HCT116 (cell line): Measurements from ENCODE around the gene SLC47A1. TPM values are rescaled to one million over a fixed set of nuclear protein-coding genes. Genes with fewer than 3 reads are reported as not detected.

Experiments
- ATAC-seq: fragments of 200-7000 bp; cut with Tn5 transposase; 2 replicates; pipeline ENCODE4 v1.9.1; 2020; ENCODE audit warnings: mild to moderate bottlenecking, moderate library complexity
- BruUV-seq: library from RNA; stranded (reverse); fragments of 400-500 nt; replicated peaks from 2 replicates; lab custom pipeline; 2021; lab: Mats Ljungman, UMichigan
- CTCF ChIA-PET: fragments of 300-600 bp; sonication (Branson Sonifier 250); formaldehyde crosslinking; loops from one replicate; lab custom pipeline; 2021; ENCODE audit warnings: antibody characterized with exemption; lab: Charles Lee
- POLR2A ChIA-PET: fragments of 300-600, 350-600 bp; sonication (Branson Sonifier 250); formaldehyde crosslinking; loops from one replicate; lab custom pipeline; 2021; ENCODE audit warnings: antibody characterized with exemption; lab: Charles Lee
- RAD21 ChIA-PET, 2 experiments: fragments of 300-600 bp; sonication (Branson Sonifier 250); formaldehyde crosslinking; loops; one replicate each; lab custom pipeline; 2023; ENCODE audit warnings: low total read pairs in 2 of 2; ENCODE audit not compliant: uncharacterized antibody in 2 of 2, unreplicated experiment in 2 of 2, low non-redundant PET in 1 of 2; lab: Charles Lee
- DNase-seq: peaks from one replicate; pipeline ENCODE4 v3.0.0-alpha.2; 2010; ENCODE audit warnings: low read depth, low spot score
- H2AFZ ChIP-seq: fragments of 200-600 bp; shearing (Covaris generic), sonication (generic); 2 replicates; pipeline ENCODE4 v1.6.1; 2017; ENCODE audit warnings: low read depth, mixed run types, mixed read lengths, antibody characterized with exemption, low read length; ENCODE audit not compliant: poor library complexity, severe bottlenecking
- H3K27ac ChIP-seq: 2 replicates; pipeline ENCODE4 v1.5.1; 2012; ENCODE audit warnings: low read depth, low read length
- H3K27me3 ChIP-seq: fragments of 200-600 bp; sonication (generic); 2 replicates; pipeline ENCODE4 v1.6.1; 2016; ENCODE audit warnings: mixed run types, low read length, mixed read lengths; ENCODE audit not compliant: insufficient read depth
- H3K36me3 ChIP-seq, 2 experiments: fragments of 200-500 bp in 1 of 2; fragments of 200-600 bp in 1 of 2; sonication (Bioruptor generic) in 1 of 2; sonication (generic) in 1 of 2; 2 replicates each; pipeline versions ENCODE4 v1.5.1 to v1.6.1; 2014 to 2016; ENCODE audit warnings: low read length in 2 of 2, inconsistent platforms in 1 of 2, mixed read lengths in 1 of 2, mixed run types in 1 of 2; ENCODE audit not compliant: insufficient read depth in 2 of 2, control insufficient read depth in 1 of 2
- H3K4me1 ChIP-seq, 2 experiments: fragments of 200-600 bp in 1 of 2; sonication (generic) in 1 of 2; 2 replicates each; pipeline versions ENCODE4 v1.5.1 to v1.6.1; 2012 to 2017; ENCODE audit warnings: low read length in 2 of 2, inconsistent platforms in 1 of 2, mild to moderate bottlenecking in 1 of 2, mixed read lengths in 1 of 2, mixed run types in 1 of 2, moderate library complexity in 1 of 2; ENCODE audit not compliant: insufficient read depth in 2 of 2, control insufficient read depth in 1 of 2
- H3K4me2 ChIP-seq: fragments of 200-600 bp; sonication (generic); 2 replicates; pipeline ENCODE4 v1.6.1; 2017; ENCODE audit warnings: mixed run types, low read length, mixed read lengths
- H3K4me3 ChIP-seq, 2 experiments: fragments of 200-600 bp in 1 of 2; sonication (generic) in 1 of 2; replicated peaks in 1 of 2; 2 replicates each; pipeline ENCODE4 v1.5.1; 2011 to 2016; ENCODE audit warnings: low read length in 2 of 2, control low read depth in 1 of 2, low read depth in 1 of 2, mild to moderate bottlenecking in 1 of 2, mixed read lengths in 1 of 2, mixed run types in 1 of 2
- H3K79me2 ChIP-seq: fragments of 200-600 bp; sonication (generic); 2 replicates; pipeline ENCODE4 v1.6.1; 2017; ENCODE audit warnings: mild to moderate bottlenecking, mixed run types, low read length, moderate library complexity, mixed read lengths; ENCODE audit not compliant: insufficient read depth
- H3K9ac ChIP-seq: fragments of 200-600 bp; sonication (generic); 2 replicates; pipeline ENCODE4 v1.6.1; 2016; ENCODE audit warnings: low read length, mixed read lengths
- H3K9me2 ChIP-seq: fragments of 200-600 bp; sonication (generic), shearing (Covaris generic); 2 replicates; pipeline ENCODE4 v1.6.1; 2017; ENCODE audit warnings: mixed run types, mild to moderate bottlenecking, moderate library complexity; ENCODE audit not compliant: insufficient read depth
- H3K9me3 ChIP-seq, 2 experiments: fragments of 200-500 bp in 1 of 2; fragments of 200-600 bp in 1 of 2; sonication (Bioruptor generic) in 1 of 2; sonication (generic) in 1 of 2; 2 replicates each; pipeline ENCODE4 v1.6.1; 2014 to 2017; ENCODE audit warnings: low read length in 2 of 2, mixed read lengths in 2 of 2, inconsistent platforms in 1 of 2, low read depth in 1 of 2, mild to moderate bottlenecking in 1 of 2, mixed run types in 1 of 2, moderate library complexity in 1 of 2; ENCODE audit not compliant: control insufficient read depth in 1 of 2, insufficient read depth in 1 of 2
- H4K20me1 ChIP-seq: fragments of 200-600 bp; sonication (generic), shearing (Covaris generic); 2 replicates; pipeline ENCODE4 v1.6.1; 2017; ENCODE audit warnings: mixed run types, mild to moderate bottlenecking, moderate library complexity; ENCODE audit not compliant: insufficient read depth
- ATF3 ChIP-seq: IDR thresholded peaks from 2 replicates; pipeline ENCODE4 v1.6.1; 2012
- CBX3 ChIP-seq: IDR thresholded peaks from 2 replicates; pipeline ENCODE4 v1.6.1; 2012; ENCODE audit warnings: low read depth
- CEBPB ChIP-seq: IDR thresholded peaks from 2 replicates; pipeline ENCODE4 v1.6.1; 2012; ENCODE audit warnings: low read depth
- CTCF ChIP-seq, 3 experiments: fragments of 200-600 bp in 1 of 3; sonication (generic) in 1 of 3; IDR thresholded peaks in 2 of 3; conservative IDR thresholded peaks in 1 of 3; 2 replicates each; pipeline ENCODE4 v1.5.1; 2012 to 2017; ENCODE audit warnings: low read depth in 2 of 3, low read length in 2 of 3, antibody characterized with exemption in 1 of 3, borderline replicate concordance in 1 of 3, control low read depth in 1 of 3, mild to moderate bottlenecking in 1 of 3, mixed read lengths in 1 of 3, mixed run types in 1 of 3, moderate library complexity in 1 of 3; ENCODE audit not compliant: insufficient read depth in 1 of 3
- EGR1 ChIP-seq: IDR thresholded peaks from 2 replicates; pipeline ENCODE4 v1.6.1; 2012; ENCODE audit warnings: low read depth
- ELF1 ChIP-seq: IDR thresholded peaks from 2 replicates; pipeline ENCODE4 v1.6.1; 2012; ENCODE audit warnings: low read depth, borderline replicate concordance
- EZH2phosphoT487 ChIP-seq: fragments of 200-600 bp; IDR thresholded peaks from 2 replicates; pipeline ENCODE4 v1.6.1; 2018; ENCODE audit warnings: antibody characterized with exemption, borderline replicate concordance
- FOSL1 ChIP-seq: IDR thresholded peaks from 2 replicates; pipeline ENCODE4 v1.6.1; 2012; ENCODE audit warnings: low read depth
- JUND ChIP-seq: IDR thresholded peaks from 2 replicates; pipeline ENCODE4 v1.6.1; 2012
- POLR2A ChIP-seq: IDR thresholded peaks from 2 replicates; pipeline ENCODE4 v1.7.0; 2011; ENCODE audit warnings: borderline replicate concordance; ENCODE audit not compliant: insufficient read depth, insufficient read length; ENCODE audit errors: extremely low read depth
- SP1 ChIP-seq: IDR thresholded peaks from 2 replicates; pipeline ENCODE4 v1.6.1; 2012; ENCODE audit warnings: low read depth
- TCF7L2 ChIP-seq: IDR thresholded peaks from 2 replicates; pipeline ENCODE4 v1.7.0; 2011; ENCODE audit warnings: borderline replicate concordance, inconsistent platforms; ENCODE audit not compliant: insufficient read depth, insufficient read length; ENCODE audit errors: extremely low read depth
- YY1 ChIP-seq: IDR thresholded peaks from 2 replicates; pipeline ENCODE4 v1.6.1; 2011; ENCODE audit warnings: low read length, low read depth, moderate library complexity, mild to moderate bottlenecking; ENCODE audit not compliant: insufficient replicate concordance; ENCODE audit errors: extremely low read depth
- ZBTB33 ChIP-seq: IDR thresholded peaks from 2 replicates; pipeline ENCODE4 v1.6.1; 2011; ENCODE audit warnings: mild to moderate bottlenecking, low read length, moderate library complexity; ENCODE audit not compliant: insufficient replicate concordance; ENCODE audit errors: extremely low read depth
- ZFX ChIP-seq: fragments of 450-650 bp; IDR thresholded peaks from 2 replicates; pipeline ENCODE4 v1.6.1; 2017
- ZNF274 ChIP-seq: fragments of 200-500 bp; sonication (Bioruptor generic); IDR thresholded peaks from 2 replicates; pipeline ENCODE4 v1.6.1; 2014; ENCODE audit warnings: mild to moderate bottlenecking, low read depth, low read length, inconsistent platforms
- intact Hi-C: fragments of 100-400 bp; cut with micrococcal nuclease; formaldehyde crosslinking; loops from 2 replicates; pipeline ENCODE4 v1.10.0; 2022
- total RNA-seq: library from RNA; stranded (reverse); gene quantifications from one replicate; pipeline ENCODE4 v1.2.1, GENCODE V29; 2021; ENCODE audit not compliant: unreplicated experiment

Gene SLC47A1
- total RNA-seq, 1 experiment from 2014 or later, result 0.17 TPM

- ChIA-PET RAD21 (no interaction called here), POLR2A (no interaction called here), CTCF (no interaction called here)
- H2AFZ ChIP-seq, result no peak overlapping the region
- ATAC-seq (no peak), DNase-seq (no peak)
- TF ChIP-seq EZH2phosphoT487 (no peak), YY1 (no peak), ELF1 (no peak), SP1 (no peak), ZBTB33 (no peak), ZFX (no peak), ATF3 (no peak), CTCF (IDR thresholded peaks at IDR 0.05 in 2 of 3, conservative IDR thresholded peaks at IDR 0.05 in 1 of 3; ENCODE audit: borderline replicate concordance in 1 of 3, insufficient read depth in 1 of 3, low read depth in 2 of 3, low read length in 2 of 3) (no peak), ZNF274 (no peak), CEBPB (no peak), CBX3 (no peak), POLR2A (no peak), JUND (no peak), EGR1 (no peak), FOSL1 (no peak), TCF7L2 (no peak)
- no peak overlapping the region for H3K4me2 ChIP-seq
- BruUV-seq, result no TSS peak
- no peak overlapping the region for H3K9ac ChIP-seq
- H3K27me3 ChIP-seq, result no peaks in the 10 kb centered on the region
- no peak overlapping the region for H3K4me3 ChIP-seq
- no peaks in the 10 kb centered on the region for H3K79me2 ChIP-seq
- H3K9me2 ChIP-seq, result no peaks in the 10 kb centered on the region
- H3K9me3 ChIP-seq, result no peaks in the 10 kb centered on the region
- no peaks in the 10 kb centered on the region for H3K36me3 ChIP-seq
- no peaks in the 10 kb centered on the region for H3K4me1 ChIP-seq
- H4K20me1 ChIP-seq, result no peaks in the 10 kb centered on the region
- H3K27ac ChIP-seq, result no peak overlapping the region
- intact Hi-C loops, result no loop called here
These were observed 57.4 kb downstream of the SLC47A1 start for GRCh38 chr17:19590912-19591551.
